ENCODE data around the gene UGT1A5. TPM values are rescaled to one million over a fixed set of nuclear protein-coding genes. Genes with fewer than 3 reads are reported as not detected.

The UGT1A5 gene
- total and polyA plus RNA-seq, 2 of the 4 experiments (the other 2 are of a cell fraction) = not detected

DNA sequence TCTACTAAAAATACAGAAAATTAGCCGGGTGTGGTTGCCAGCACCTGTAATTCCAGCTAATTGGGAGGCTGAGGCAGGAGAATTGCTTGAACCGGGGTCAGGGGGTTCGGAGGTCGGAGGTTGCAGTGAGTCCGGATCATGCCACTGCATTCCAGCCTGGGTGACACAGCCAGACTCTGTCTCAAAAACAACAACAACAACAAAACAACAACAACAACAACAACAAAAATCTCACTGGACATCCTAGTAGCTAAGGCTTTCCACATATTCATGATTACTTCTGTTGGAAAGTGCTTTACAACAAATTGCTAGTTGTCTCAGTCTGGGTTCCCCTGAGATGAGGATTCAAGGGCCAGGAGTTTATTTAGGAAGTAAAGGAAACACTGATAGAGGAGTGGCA, 61.1 kb downstream of the UGT1A5 start:
- ChIA-PET POLR2A (ENCODE audit: unreplicated experiment) (no interaction called here), CTCF (no interaction called here)
- no peak overlapping the region for H2BK15ac ChIP-seq (ENCODE audit: low read depth, low read length)
- H2BK120ac ChIP-seq (ENCODE audit: low read depth, low read length) = no peak overlapping the region
- no peak overlapping the region for H2AK9ac ChIP-seq (replicated peaks; ENCODE audit: low read depth, low read length, poor library complexity)
- H3K14ac ChIP-seq (replicated peaks; ENCODE audit: low read depth, low read length) = no peak overlapping the region
- H2BK5ac ChIP-seq (ENCODE audit: low read depth, low read length, poor library complexity, severe bottlenecking) = no peak overlapping the region
- in situ Hi-C loops (cut with MboI; ENCODE audit: low sequenced_read_pairs) = no loop called here
- H3K36me3 ChIP-seq (ENCODE audit: control insufficient read depth, insufficient read depth, low read length) = no peaks in the 10 kb centered on the region
- no peak overlapping the region for H4K8ac ChIP-seq (ENCODE audit: low read depth in 2 of 2, low read length in 2 of 2)
- no peaks in the 10 kb centered on the region for H3K9me1 ChIP-seq (ENCODE audit: insufficient read depth, low read length)
- no peak overlapping the region for H3K4me2 ChIP-seq (ENCODE audit: low read depth, low read length)
- ATAC-seq (ENCODE audit: low read depth) (no peak), DNase-seq (no peak)
- H3K27me3 ChIP-seq (ENCODE audit: control insufficient read depth, insufficient read depth, low read length) = no peaks in the 10 kb centered on the region
- TF ChIP-seq CTCF (conservative IDR thresholded peaks at IDR 0.05; ENCODE audit: low read depth, low read length) (no peak), RFX5 (IDR thresholded peaks at IDR 0.05; ENCODE audit: low read depth, low read length) (no peak), ELK1 (IDR thresholded peaks at IDR 0.05; ENCODE audit: borderline replicate concordance, low read depth, low read length) (no peak), CEBPB (IDR thresholded peaks at IDR 0.05; ENCODE audit: low read depth, low read length) (no peak), FOS (IDR thresholded peaks at IDR 0.05; ENCODE audit: low read depth, low read length) (no peak), NFE2L2 (IDR thresholded peaks at IDR 0.05; ENCODE audit: low read depth, low read length) (no peak), POLR2A (IDR thresholded peaks at IDR 0.05; ENCODE audit: low read depth, low read length) (no peak), RCOR1 (IDR thresholded peaks at IDR 0.05; ENCODE audit: insufficient replicate concordance, low read length) (no peak), RAD21 (IDR thresholded peaks at IDR 0.05; ENCODE audit: low read length) (no peak), MAFK (IDR thresholded peaks at IDR 0.05; ENCODE audit: low read depth, low read length) (no peak), MXI1 (IDR thresholded peaks at IDR 0.05; ENCODE audit: borderline replicate concordance, low read depth, low read length) (no peak), BHLHE40 (IDR thresholded peaks at IDR 0.05; ENCODE audit: low read depth, low read length) (no peak)
- H3K9me3 ChIP-seq (ENCODE audit: control insufficient read depth, insufficient read depth, low read length) = peaks cover 3% of the 10 kb centered on the region; the same call in 1 of the 2 replicates
- H4K5ac ChIP-seq (ENCODE audit: low read depth, low read length) = no peak overlapping the region
- H3K9ac ChIP-seq (ENCODE audit: low read depth, low read length) = no peak overlapping the region
- no peak overlapping the region for H2BK20ac ChIP-seq (ENCODE audit: low read depth, low read length)
- dilution Hi-C loops (cut with HindIII; ENCODE audit: low sequenced_read_pairs, unreplicated experiment) = no loop called here
- H2AK5ac ChIP-seq (ENCODE audit: low read depth, low read length) = no peak overlapping the region
- H3K4me1 ChIP-seq (ENCODE audit: control insufficient read depth, insufficient read depth, low read length) = no peaks in the 10 kb centered on the region
- intact Hi-C loops (cut with micrococcal nuclease) = no loop called here
- H3K56ac ChIP-seq (ENCODE audit: extremely low read depth, insufficient read depth, low read length) = no peak overlapping the region
- H4K20me1 ChIP-seq (ENCODE audit: insufficient read depth, low read length) = no peaks in the 10 kb centered on the region
- H3K4ac ChIP-seq (ENCODE audit: low read depth, low read length) = no peak overlapping the region
- H3K4me3 ChIP-seq (ENCODE audit: insufficient read depth, low read depth, low read length) = no peak overlapping the region
- no TSS peak for BruUV-seq (replicated peaks)
- H3K79me1 ChIP-seq (ENCODE audit: low read depth in 1 of 2, low read length in 2 of 2) = no peaks in the 10 kb centered on the region
- H3K18ac ChIP-seq (ENCODE audit: low read depth, low read length) = no peak overlapping the region
- WGBS, 2 experiments (ENCODE audit: extremely low coverage in 2 of 2, insufficient read length in 1 of 2) = no CpG with 5 or more reads among the region's 5 CpGs
- no peak overlapping the region for H3K27ac ChIP-seq (ENCODE audit: insufficient read depth, low read length)
- H3K23ac ChIP-seq (ENCODE audit: low read depth, low read length) = no peak overlapping the region
- H2AFZ ChIP-seq (replicated peaks; ENCODE audit: low read length, poor library complexity) = no peak overlapping the region
- H4K91ac ChIP-seq (ENCODE audit: insufficient read depth, low read depth, low read length) = no peak overlapping the region
